ENCODE results near the gene CEBPB.

GRCh38 chr20:50174456-50174855, 16.2 kb upstream of the CEBPB start:
- TF ChIP-seq POLR2A (IDR thresholded peaks at IDR 0.05; ENCODE audit: low read depth) (no peak), CTCF (IDR thresholded peaks at IDR 0.05) (no peak), EP300 (IDR thresholded peaks at IDR 0.05) (no peak), POLR2AphosphoS5 (IDR thresholded peaks at IDR 0.05) (no peak)

Measured in esophagus muscularis mucosa (tissue), 4 donors.